Tibial nerve (tissue), 4 donors: ENCODE measurements around the gene TRMT10B. TPM values are rescaled to one million over a fixed set of nuclear protein-coding genes. Genes with fewer than 3 reads are reported as not detected.

Experiments
- DNase-seq, 2 donors: peaks; one replicate each; pipeline ENCODE4 v3.0.0-alpha.2; 2019; ENCODE audit warnings: low spot score in 2 of 2
- H3K27ac ChIP-seq, 4 donors: fragments of 200-600 bp; sonication (generic) in 3 of 4; one replicate each; pipeline ENCODE4 v1.5.1; 2017 to 2019; ENCODE audit warnings: mild to moderate bottlenecking in 1 of 4
- H3K27me3 ChIP-seq, 2 donors: fragments of 200-600 bp; sonication (generic) in 1 of 2; one replicate each; pipeline versions ENCODE4 v1.5.1 to v1.6.0; 2017 to 2019
- H3K36me3 ChIP-seq, 3 donors: fragments of 200-600 bp; sonication (generic); one replicate each; pipeline ENCODE4 v1.5.1; 2018 to 2019
- H3K4me1 ChIP-seq, 4 donors: fragments of 200-600 bp; sonication (generic) in 3 of 4; one replicate each; pipeline ENCODE4 v1.5.1; 2017 to 2019
- H3K4me3 ChIP-seq, 4 donors: fragments of 200-600 bp; sonication (generic) in 3 of 4; one replicate each; pipeline ENCODE4 v1.5.1; 2017 to 2019; ENCODE audit warnings: mild to moderate bottlenecking in 1 of 4, moderate library complexity in 1 of 4
- H3K9me3 ChIP-seq, 4 donors: fragments of 200-600 bp; sonication (generic) in 3 of 4; one replicate each; pipeline ENCODE4 v1.5.1; 2017 to 2019
- EP300 ChIP-seq, 2 donors: sonication (generic); formaldehyde crosslinking; IDR thresholded peaks; one replicate each; pipeline ENCODE4 v1.6.1; 2017; ENCODE audit warnings: antibody characterized with exemption in 2 of 2, mild to moderate bottlenecking in 1 of 2
- POLR2A ChIP-seq, 2 donors: fragments of 450-650 bp; IDR thresholded peaks; one replicate each; pipeline ENCODE4 v1.6.1; 2017; ENCODE audit warnings: antibody characterized with exemption in 2 of 2, mild to moderate bottlenecking in 2 of 2, moderate library complexity in 2 of 2
- WGBS, 2 donors: methylation state at CpG; one replicate each; pipeline ENCODE4 v1.1.5; 2018; 5-methylcytosine and 5-hydroxymethylcytosine counted together
- total RNA-seq, 4 donors: library from RNA; depleted of rRNA; stranded (reverse); fragments of >200 nt; gene quantifications; one replicate each; pipeline ENCODE4 v1.1.0, GENCODE V29; 2016
- TF ChIP-seq, protein P1 (sequence below), 5 experiments: fragments of 200-600 bp in 3 of 5; fragments of 450-650 bp in 2 of 5; sonication (generic) in 3 of 5; IDR thresholded peaks; one replicate each; pipeline ENCODE4 v1.5.1; 2016 to 2019; ENCODE audit warnings: antibody characterized with exemption in 5 of 5, mild to moderate bottlenecking in 3 of 5, moderate library complexity in 2 of 5

TRMT10B gene
- total RNA-seq, 4 donors from 2014 or later = 10.2 to 27.5 (median 12.3) TPM

DNA sequence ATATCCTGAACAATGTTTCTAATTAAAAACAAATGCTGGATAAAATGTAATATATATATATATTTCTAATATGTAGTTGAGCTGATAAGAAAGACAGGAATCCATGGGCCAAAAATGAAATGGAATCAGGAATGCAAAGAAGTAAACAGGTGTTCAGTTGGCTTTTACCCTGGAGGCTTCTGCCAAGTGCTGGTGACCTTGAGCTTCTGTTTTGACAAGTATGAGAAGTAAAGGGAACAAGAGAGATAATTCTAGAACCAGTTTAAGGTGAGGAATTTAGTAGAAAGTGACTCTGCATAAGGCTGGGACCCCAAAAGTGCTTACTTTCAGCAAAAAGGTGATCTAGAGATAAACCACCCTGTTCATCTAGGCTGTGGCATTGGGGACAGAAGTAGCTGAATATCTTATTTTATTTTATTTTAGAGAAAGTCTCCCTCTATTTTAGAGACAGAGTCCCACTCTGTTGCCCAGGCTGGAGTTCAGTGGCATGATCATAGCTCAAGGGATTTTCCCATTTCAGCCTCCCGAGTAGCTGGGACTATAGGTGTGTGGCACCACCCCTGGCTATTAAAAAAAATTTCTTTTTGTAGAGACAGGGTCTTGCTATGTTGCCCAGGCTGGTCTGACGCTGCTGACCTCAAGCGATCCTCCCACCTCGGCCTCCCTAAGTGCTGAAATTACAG, 74.0 kb downstream of the TRMT10B start:
- TF ChIP-seq POLR2A (IDR thresholded peaks at IDR 0.05) (no peak), EP300 (IDR thresholded peaks at IDR 0.05) (no peak)
- TF ChIP-seq, protein P1, sequence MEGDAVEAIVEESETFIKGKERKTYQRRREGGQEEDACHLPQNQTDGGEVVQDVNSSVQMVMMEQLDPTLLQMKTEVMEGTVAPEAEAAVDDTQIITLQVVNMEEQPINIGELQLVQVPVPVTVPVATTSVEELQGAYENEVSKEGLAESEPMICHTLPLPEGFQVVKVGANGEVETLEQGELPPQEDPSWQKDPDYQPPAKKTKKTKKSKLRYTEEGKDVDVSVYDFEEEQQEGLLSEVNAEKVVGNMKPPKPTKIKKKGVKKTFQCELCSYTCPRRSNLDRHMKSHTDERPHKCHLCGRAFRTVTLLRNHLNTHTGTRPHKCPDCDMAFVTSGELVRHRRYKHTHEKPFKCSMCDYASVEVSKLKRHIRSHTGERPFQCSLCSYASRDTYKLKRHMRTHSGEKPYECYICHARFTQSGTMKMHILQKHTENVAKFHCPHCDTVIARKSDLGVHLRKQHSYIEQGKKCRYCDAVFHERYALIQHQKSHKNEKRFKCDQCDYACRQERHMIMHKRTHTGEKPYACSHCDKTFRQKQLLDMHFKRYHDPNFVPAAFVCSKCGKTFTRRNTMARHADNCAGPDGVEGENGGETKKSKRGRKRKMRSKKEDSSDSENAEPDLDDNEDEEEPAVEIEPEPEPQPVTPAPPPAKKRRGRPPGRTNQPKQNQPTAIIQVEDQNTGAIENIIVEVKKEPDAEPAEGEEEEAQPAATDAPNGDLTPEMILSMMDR (IDR thresholded peaks at IDR 0.05) = no peak
- WGBS, 2 donors = 98% methylated on average over 4 of the region's 4 CpGs
- H3K36me3 ChIP-seq = peaks cover 0 to 61% (median 6%) of the 10 kb centered on the region in 3 donors

More for the DNA sequence above, 74.0 kb downstream of the TRMT10B start:
- H3K4me3 ChIP-seq = no peak overlapping the region
- H3K27me3 ChIP-seq = no peaks in the 10 kb centered on the region
- H3K27ac ChIP-seq = no peak overlapping the region
- no peaks in the 10 kb centered on the region for H3K9me3 ChIP-seq
- DNase-seq = no peak
- no peaks in the 10 kb centered on the region for H3K4me1 ChIP-seq

Other genes starting within 250 kb of the TRMT10B start
- 10 to 100 TPM in 2 of 4 donors, 1 to 10 TPM in 2; 5.7 to 11.4 (median 9.2) TPM for gene FBXO10, start 177.4 kb upstream of the TRMT10B start, total RNA-seq
- gene TOMM5, start 161.2 kb upstream of the TRMT10B start, total RNA-seq = 10 to 100 TPM; 21.0 to 81.1 (median 63.7) TPM
- 1 to 10 TPM in 1 of 4 donors, under 1 TPM in 2, not detected in 1; 0.30 to 1.6 (median 0.42) TPM for gene FRMPD1, start 102.9 kb upstream of the TRMT10B start, total RNA-seq
- 10 to 100 TPM; 23.4 to 59.9 (median 39.3) TPM for gene EXOSC3, start 31.3 kb downstream of the TRMT10B start, total RNA-seq
- 10 to 100 TPM; 18.6 to 31.4 (median 21.5) TPM for gene DCAF10, start 47.0 kb downstream of the TRMT10B start, total RNA-seq
- gene SLC25A51, start 150.3 kb downstream of the TRMT10B start, total RNA-seq = 10 to 100 TPM; 21.6 to 28.4 (median 25.7) TPM